Stimulated activated CD4-positive, alpha-beta T cell treated with anti-CD3 and anti-CD28 coated beads, TNF-alpha, amount 100 ng/mL, for 4 hours (primary cell): ENCODE data around the gene TRAF3.
"Not testable (repeated sequence)": the region's sequence is repeated elsewhere in the genome, so short reads cannot be mapped to it uniquely, and the experiment has no call there.

Experiments
- DNase-seq, 3 experiments: peaks; one replicate each; pipeline ENCODE4 v3.0.0-alpha.2; 2020; ENCODE audit warnings: low read depth in 3 of 3

The TRAF3 gene

GRCh38 chr14:102829016-102829548 lies 51.8 kb downstream of the TRAF3 start:
- DNase-seq: no peak

GRCh38 chr14:102830474-102831045 lies 53.3 kb downstream of the TRAF3 start:
- DNase-seq: no peak

DNA sequence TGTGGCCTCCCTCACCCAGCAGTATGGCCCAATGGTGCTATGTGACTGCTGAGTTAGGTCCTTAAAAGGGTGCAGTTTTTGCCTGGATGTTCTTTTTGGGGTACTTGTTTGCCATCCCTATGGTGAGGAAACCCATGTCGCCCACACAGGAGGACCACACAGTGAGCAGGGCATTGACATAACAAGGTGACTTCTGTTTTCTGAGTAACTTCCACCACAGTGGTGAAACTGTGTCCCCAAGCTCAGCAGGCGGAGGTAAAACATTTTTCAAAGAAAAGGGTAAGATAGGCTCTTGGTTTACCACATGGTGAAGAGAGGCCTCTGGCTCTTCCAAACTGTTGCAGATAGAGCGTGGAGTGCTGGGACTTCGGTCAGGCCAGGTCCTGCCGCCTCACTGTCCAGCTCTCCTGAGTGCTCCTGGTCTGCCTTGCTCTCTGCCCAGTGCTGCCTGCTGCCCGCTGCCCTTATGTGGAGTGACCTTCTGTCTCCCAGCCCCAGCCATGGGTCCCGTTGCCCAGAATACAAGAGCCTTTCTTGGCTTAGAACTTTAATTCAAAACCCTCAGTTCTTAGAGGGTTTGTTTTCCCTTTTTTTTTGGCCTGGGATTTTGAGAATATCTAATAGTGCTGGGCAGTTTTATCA lies 54.0 kb downstream of the TRAF3 start:
- no peak for DNase-seq

DNA sequence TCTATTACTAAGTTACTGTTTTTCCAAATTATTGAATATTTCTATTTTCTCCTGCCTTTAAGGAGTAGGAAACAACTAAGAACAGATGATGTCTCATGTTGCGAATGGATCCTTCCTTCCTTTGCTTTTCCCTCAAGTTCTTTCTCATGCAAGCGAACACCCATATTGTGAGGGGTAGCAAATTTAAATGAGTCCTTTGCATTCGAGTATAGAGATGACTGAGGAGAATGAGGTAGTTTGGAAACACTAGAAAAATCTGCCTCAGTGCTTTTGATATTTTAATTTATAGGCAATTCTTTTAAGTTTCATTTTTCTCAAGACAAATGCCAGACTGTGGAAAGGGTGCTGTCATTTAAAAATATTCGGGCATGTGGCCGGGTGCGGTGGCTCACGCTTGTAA lies 56.1 kb downstream of the TRAF3 start:
- DNase-seq: no peak

- DNase-seq: no peak
These were observed 56.7 kb downstream of the TRAF3 start for GRCh38 chr14:102833991-102834390.

GRCh38 chr14:102835959-102836358 lies 58.7 kb downstream of the TRAF3 start:
- no peak for DNase-seq

- DNase-seq: not testable (repeated sequence)
These were observed 59.9 kb downstream of the TRAF3 start for GRCh38 chr14:102837120-102837519.

- DNase-seq: no peak
These were observed 61.3 kb downstream of the TRAF3 start for GRCh38 chr14:102838501-102838900.

- no peak for DNase-seq
These were observed 62.9 kb downstream of the TRAF3 start for GRCh38 chr14:102840115-102840514.

DNA sequence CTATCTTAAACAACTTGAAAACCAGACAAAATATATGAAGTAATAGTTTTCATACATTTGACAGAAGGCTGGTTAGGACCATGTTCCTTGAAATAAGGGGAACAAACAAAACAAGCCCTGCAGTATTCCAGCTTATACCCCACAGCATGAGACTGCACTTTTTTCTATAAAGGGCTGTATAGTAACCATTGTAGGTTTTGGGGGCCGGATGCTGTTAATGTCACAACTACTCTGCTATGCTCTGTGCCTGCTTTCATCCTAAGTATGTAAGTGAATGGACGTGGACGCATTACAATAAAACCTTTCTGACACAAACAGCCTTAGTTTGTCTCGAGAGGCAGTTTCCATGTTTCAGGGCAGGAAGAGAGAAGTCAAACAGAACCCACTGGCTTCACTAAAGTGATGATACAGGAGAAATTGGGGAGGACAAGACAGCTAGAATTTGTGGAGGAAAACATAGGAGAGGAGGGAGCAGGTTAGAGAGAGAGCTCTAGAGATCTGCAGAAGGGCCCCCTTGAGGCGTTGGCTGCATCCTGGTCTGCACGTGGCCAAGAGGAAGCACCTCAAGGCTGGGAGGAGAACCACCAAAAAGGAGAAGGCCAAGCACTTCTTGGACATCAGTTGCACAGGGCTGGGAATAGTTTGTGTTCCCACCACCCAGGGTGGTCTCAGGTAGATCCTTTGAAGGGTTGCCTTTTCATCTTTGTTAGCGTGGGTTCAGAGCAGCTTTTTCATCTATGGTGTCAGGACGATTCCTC lies 63.7 kb downstream of the TRAF3 start:
- no peak for DNase-seq

DNA sequence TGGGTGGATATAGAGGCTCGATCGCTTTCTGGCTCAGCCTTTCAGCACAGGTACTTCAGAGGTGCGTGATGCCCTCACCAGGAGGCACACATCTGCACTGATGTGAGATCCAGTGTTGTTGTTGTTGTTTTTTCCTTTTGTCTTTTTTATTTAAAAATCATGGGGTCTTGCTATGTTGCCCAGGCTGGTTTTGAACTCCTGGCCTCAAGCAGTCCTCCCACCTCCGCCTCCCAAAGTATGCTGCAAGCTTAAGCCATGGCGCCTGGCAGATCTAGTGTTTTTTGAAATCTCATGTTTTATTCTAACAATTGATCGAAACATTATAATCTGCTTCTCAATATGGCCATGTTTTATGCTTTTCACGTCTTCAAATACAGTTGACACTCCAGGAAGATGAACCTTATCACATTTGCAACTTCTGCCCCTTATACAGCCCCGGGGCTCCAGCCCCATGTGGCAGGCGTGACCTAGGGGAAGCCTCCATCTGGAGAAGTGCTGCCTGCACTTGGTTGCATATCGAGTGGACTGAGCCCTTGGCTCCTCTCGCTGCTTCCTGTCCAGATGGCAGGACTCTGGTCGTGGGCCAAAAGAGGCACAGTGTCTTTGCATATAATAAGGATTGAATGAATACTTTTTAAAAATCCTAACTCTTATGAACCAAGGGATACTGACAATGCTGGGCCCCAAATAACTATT lies 71.7 kb downstream of the TRAF3 start:
- no peak for DNase-seq

GRCh38 chr14:102849526-102850379 lies 72.5 kb downstream of the TRAF3 start:
- DNase-seq: no peak

DNA sequence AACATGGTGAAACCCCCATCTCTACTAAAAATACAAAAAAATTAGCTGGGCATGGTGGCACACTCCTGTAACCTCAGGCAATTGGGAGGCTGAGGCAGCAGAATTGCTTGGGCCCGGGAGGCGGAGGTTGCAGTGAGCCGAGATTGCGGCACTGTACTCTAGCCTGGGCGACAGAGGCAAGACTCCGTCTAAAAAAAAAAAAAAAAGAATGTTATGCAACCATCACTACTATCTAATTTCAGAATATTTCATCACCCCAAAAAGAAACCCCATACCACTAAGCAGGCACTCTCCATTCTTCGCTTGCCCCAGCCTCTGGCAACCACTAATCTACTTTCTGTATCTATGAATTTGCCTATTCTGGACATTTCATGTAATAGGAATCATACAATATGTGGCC lies 76.4 kb downstream of the TRAF3 start:
- no peak for DNase-seq

GRCh38 chr14:102854091-102854703 lies 76.9 kb downstream of the TRAF3 start:
- DNase-seq: no peak

- no peak for DNase-seq
These were observed 78.9 kb downstream of the TRAF3 start for GRCh38 chr14:102856179-102856578.

DNA sequence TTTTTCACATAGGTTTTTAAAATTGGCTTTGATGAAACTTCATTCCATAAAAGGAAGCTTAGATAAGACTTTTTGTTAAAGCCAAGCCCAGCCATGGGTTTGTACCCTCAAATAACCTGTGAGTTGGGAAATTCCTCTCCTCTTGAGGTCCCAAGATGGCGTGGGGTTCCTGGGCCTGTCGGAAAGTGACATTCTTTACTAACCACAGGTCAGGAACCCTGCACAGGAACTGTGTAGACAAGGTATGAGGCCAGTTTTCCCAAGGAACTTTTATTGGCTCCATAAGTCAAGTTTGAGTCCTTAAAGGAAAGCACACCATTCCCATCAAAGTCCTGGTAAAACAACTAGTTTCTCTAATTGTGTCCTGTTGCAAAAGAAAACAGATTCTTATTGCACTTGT lies 80.2 kb downstream of the TRAF3 start:
- DNase-seq: no peak

DNA sequence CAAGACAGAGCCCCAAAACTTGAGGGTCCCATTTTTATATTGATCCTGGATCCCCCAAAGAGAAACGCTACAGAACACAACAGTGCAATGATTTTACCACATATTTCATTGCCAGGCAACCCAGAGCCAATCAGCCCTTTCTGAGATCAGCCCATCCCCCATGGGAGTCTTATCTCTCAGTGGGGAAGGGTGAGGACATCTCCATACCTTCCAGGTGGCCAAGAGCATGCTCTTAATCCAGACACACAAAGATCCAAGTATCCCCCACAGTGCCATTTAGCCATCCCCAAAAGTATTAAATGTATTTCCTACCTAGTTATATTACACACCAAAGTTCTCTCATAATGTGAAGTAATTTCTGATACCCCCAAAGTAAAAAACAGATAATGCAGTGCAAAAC lies 82.7 kb downstream of the TRAF3 start:
- DNase-seq: no peak

DNA sequence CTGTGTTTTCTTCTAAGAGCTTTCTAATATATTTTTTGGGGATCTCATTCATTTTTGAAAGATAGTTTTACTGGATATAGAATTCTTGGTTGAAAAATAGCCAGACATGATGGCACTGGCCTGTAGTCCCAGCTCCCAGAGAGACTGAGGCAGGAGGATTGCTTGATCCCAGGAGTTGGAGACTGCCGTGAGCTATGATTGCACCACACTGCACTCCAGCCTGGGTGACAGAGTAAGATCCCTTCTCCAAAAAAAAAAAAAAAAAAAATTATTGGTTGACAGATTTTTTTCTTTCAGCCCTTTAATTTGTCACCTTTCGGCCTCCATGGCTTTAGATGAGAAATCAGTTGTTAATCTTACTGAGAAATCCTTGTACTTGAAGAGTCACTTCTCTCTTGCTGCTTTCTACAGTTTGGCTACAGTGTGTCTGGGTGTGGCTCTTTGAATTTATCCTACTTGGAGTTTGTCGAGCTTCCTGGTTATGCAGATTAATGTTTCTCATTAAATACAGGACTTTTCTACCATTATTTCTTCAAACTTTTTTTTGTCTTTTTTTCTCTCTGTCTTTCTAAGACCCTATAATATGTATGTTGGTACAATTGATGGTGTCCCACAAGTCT lies 85.0 kb downstream of the TRAF3 start:
- DNase-seq: no peak

- no peak for DNase-seq
These were observed 86.1 kb downstream of the TRAF3 start for GRCh38 chr14:102863381-102863780.

DNA sequence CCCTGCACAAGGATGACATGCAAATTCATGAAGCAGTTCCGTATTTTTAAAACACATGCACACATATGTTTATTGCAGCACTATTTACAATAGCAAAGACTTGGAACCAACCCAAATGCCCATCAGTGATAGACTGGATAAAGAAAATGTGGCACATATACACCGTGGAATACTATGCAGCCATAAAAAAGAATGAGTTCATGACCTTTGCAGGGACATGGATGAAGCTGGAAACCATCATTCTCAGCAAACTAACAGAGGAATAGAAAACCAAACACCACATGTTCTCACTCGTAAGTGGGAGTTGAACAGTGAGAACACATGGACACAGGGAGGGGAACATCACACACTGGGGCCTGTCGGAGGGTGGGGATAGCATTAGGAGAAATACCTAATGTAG lies 88.7 kb downstream of the TRAF3 start:
- DNase-seq: not testable (repeated sequence)
